Type B pancreatic cell (in vitro differentiated cells): ENCODE results near the gene ITSN1. TPM values are rescaled to one million over a fixed set of nuclear protein-coding genes. Genes with fewer than 3 reads are reported as not detected.
A peak's percentile ranks its signal among the peaks of the same experiment; 100 is the strongest.

Source experiments
- DNase-seq: peaks from one replicate; pipeline ENCODE4 v3.0.0; 2021; ENCODE audit warnings: mixed read lengths; ENCODE audit not compliant: unreplicated experiment; ENCODE audit errors: extremely low spot score
- H3K27ac Mint-ChIP-seq: 2 replicates; pipeline ENCODE4 v1.8.0; 2021; ENCODE audit warnings: mild to moderate bottlenecking, mixed read lengths
- H3K27me3 Mint-ChIP-seq: 2 replicates; pipeline ENCODE4 v1.8.0; 2021; ENCODE audit warnings: mixed read lengths
- H3K36me3 Mint-ChIP-seq: 2 replicates; pipeline ENCODE4 v1.8.0; 2021; ENCODE audit warnings: mixed read lengths
- H3K4me1 Mint-ChIP-seq: one replicate; pipeline ENCODE4 v1.8.0; 2021; ENCODE audit warnings: mixed read lengths; ENCODE audit not compliant: unreplicated experiment
- H3K4me3 Mint-ChIP-seq: 2 replicates; pipeline ENCODE4 v1.8.0; 2021; ENCODE audit warnings: mild to moderate bottlenecking, mixed read lengths
- H3K9me3 Mint-ChIP-seq: 2 replicates; pipeline ENCODE4 v1.8.0; 2021; ENCODE audit warnings: mixed read lengths
- CTCF ChIP-seq: fragments of 200-600 bp; sonication (generic); conservative IDR thresholded peaks from 2 replicates; pipeline ENCODE4 v1.5.0; 2021; ENCODE audit warnings: antibody characterized with exemption, mild to moderate bottlenecking
- total RNA-seq: library from RNA; stranded (reverse); gene quantifications from 2 replicates; pipeline ENCODE4 v1.2.1, GENCODE V29; 2021; ENCODE audit warnings: low replicate concordance

The ITSN1 gene
- total RNA-seq, 1 donor from 2014 or later, result 89.1 TPM

DNA sequence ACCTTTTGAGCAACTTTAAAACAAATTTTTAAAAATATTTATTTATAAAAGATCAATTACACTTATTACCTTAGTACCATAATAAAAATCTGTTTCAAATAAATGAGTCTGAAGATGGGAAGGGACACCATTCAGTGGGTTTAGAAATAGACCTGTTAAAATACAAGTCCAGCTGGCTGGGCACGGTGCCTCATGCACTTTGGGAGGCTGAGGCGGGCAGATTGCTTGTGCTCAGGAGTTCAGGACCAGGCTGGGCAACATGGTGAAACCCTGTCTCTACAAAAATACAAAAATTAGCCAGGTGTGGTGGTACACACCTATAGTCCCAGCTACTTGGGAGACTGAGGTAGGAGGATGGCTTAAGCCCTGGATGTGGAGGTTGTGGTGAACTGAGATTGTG, 57.0 kb downstream of the ITSN1 start:
- DNase-seq, result no peak
- H3K27ac Mint-ChIP-seq, result no peak overlapping the region
- no peak overlapping the region for H3K4me3 Mint-ChIP-seq
- peaks cover 38% of the 10 kb centered on the region for H3K4me1 Mint-ChIP-seq
- no peak for TF ChIP-seq CTCF
- H3K9me3 Mint-ChIP-seq, result no peaks in the 10 kb centered on the region
- no peaks in the 10 kb centered on the region for H3K27me3 Mint-ChIP-seq
- H3K36me3 Mint-ChIP-seq, result no peaks in the 10 kb centered on the region

GRCh38 chr21:33700491-33700890, 58.2 kb downstream of the ITSN1 start:
- H3K4me1 Mint-ChIP-seq, result peaks cover 39% of the 10 kb centered on the region

GRCh38 chr21:33703750-33704606, 61.7 kb downstream of the ITSN1 start:
- H3K9me3 Mint-ChIP-seq, result peaks cover 11% of the 10 kb centered on the region
- peaks cover 14% of the 10 kb centered on the region for H3K4me1 Mint-ChIP-seq
- DNase-seq, result no peak
- H3K27ac Mint-ChIP-seq, result peak overlapping the region; percentile 84
- no peaks in the 10 kb centered on the region for H3K27me3 Mint-ChIP-seq
- TF ChIP-seq CTCF, result no peak
- H3K36me3 Mint-ChIP-seq, result peaks cover 13% of the 10 kb centered on the region
- H3K4me3 Mint-ChIP-seq, result no peak overlapping the region

More at GRCh38 chr21:33700491-33700890, 58.2 kb downstream of the ITSN1 start:
- Mint-ChIP-seq H3K4me3 (no peak overlapping the region), H3K27me3 (no peaks in the 10 kb centered on the region), H3K27ac (no peak overlapping the region), H3K9me3 (no peaks in the 10 kb centered on the region), H3K36me3 (no peaks in the 10 kb centered on the region)
- TF ChIP-seq CTCF, result no peak
- DNase-seq, result no peak

GRCh38 chr21:33707846-33708245, 65.5 kb downstream of the ITSN1 start:
- no peak for DNase-seq
- H3K9me3 Mint-ChIP-seq, result peaks cover 18% of the 10 kb centered on the region
- H3K4me3 Mint-ChIP-seq, result no peak overlapping the region
- H3K36me3 Mint-ChIP-seq, result peaks cover 23% of the 10 kb centered on the region
- no peak overlapping the region for H3K27ac Mint-ChIP-seq
- TF ChIP-seq CTCF, result no peak
- no peaks in the 10 kb centered on the region for H3K27me3 Mint-ChIP-seq
- peaks cover 25% of the 10 kb centered on the region for H3K4me1 Mint-ChIP-seq

- no peak for DNase-seq
- Mint-ChIP-seq H3K9me3 (peaks cover 18% of the 10 kb centered on the region), H3K36me3 (peaks cover 23% of the 10 kb centered on the region), H3K27me3 (no peaks in the 10 kb centered on the region), H3K27ac (no peak overlapping the region), H3K4me3 (no peak overlapping the region), H3K4me1 (peaks cover 18% of the 10 kb centered on the region)
- TF ChIP-seq CTCF, result no peak
Observed at GRCh38 chr21:33708874-33709273, 66.6 kb downstream of the ITSN1 start.
